ENCODE measurements around the gene CDH12. TPM values are rescaled to one million over a fixed set of nuclear protein-coding genes. Genes with fewer than 3 reads are reported as not detected.

The CDH12 gene
- total RNA-seq, 1 experiment from 2014 or later, result not detected

- H3K27me3 ChIP-seq (ENCODE audit: insufficient read depth, low read length), result no peaks in the 10 kb centered on the region
- Mint-ChIP-seq H3K9me3 (no peaks in the 10 kb centered on the region), H3K27ac (no peak overlapping the region), H3K27me3 (ENCODE audit: low read depth) (no peaks in the 10 kb centered on the region), H3K36me3 (ENCODE audit: insufficient read depth in 1 of 3, low read depth in 3 of 3) (no peaks in the 10 kb centered on the region), H3K4me3 (no peak overlapping the region), H3K4me1 (no peaks in the 10 kb centered on the region)
- H3K79me1 ChIP-seq (ENCODE audit: insufficient read depth, low read depth, low read length, poor library complexity, severe bottlenecking), result no peaks in the 10 kb centered on the region
- no peak for DNase-seq
- H3K14ac ChIP-seq (ENCODE audit: insufficient read depth, low read length), result no peak overlapping the region
- no peak overlapping the region for H2BK5ac ChIP-seq (ENCODE audit: insufficient read length, low read length)
- TF ChIP-seq, protein P1, sequence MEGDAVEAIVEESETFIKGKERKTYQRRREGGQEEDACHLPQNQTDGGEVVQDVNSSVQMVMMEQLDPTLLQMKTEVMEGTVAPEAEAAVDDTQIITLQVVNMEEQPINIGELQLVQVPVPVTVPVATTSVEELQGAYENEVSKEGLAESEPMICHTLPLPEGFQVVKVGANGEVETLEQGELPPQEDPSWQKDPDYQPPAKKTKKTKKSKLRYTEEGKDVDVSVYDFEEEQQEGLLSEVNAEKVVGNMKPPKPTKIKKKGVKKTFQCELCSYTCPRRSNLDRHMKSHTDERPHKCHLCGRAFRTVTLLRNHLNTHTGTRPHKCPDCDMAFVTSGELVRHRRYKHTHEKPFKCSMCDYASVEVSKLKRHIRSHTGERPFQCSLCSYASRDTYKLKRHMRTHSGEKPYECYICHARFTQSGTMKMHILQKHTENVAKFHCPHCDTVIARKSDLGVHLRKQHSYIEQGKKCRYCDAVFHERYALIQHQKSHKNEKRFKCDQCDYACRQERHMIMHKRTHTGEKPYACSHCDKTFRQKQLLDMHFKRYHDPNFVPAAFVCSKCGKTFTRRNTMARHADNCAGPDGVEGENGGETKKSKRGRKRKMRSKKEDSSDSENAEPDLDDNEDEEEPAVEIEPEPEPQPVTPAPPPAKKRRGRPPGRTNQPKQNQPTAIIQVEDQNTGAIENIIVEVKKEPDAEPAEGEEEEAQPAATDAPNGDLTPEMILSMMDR (conservative IDR thresholded peaks at IDR 0.05), result no peak
- H2AFZ ChIP-seq (ENCODE audit: low read length), result no peak overlapping the region
- H3T11ph ChIP-seq (ENCODE audit: low read length), result no peak overlapping the region
- no peak overlapping the region for H2BK12ac ChIP-seq (ENCODE audit: insufficient read length, low read depth, low read length)
- H2BK120ac ChIP-seq (ENCODE audit: low read depth, low read length, poor library complexity, severe bottlenecking), result no peak overlapping the region
- no peak overlapping the region for H3K4me2 ChIP-seq (ENCODE audit: insufficient read depth, insufficient read length, low read length)
- no peak overlapping the region for H4K91ac ChIP-seq (ENCODE audit: insufficient read length, low read depth, low read length)
- no peak overlapping the region for H4K5ac ChIP-seq (ENCODE audit: insufficient read length, low read depth, low read length)
- no peak overlapping the region for H3K9ac ChIP-seq (ENCODE audit: extremely low read depth, insufficient read length, low read length)
- no peak overlapping the region for H3K27ac ChIP-seq (ENCODE audit: insufficient read length, low read depth, low read length)
- no CpG with 5 or more reads among the region's 4 CpGs for WGBS (ENCODE audit: extremely low coverage, insufficient read length, low lambda C conversion rate)
- no peaks in the 10 kb centered on the region for H3K4me1 ChIP-seq (ENCODE audit: insufficient read depth, low read length)
- no peak overlapping the region for H3K18ac ChIP-seq (ENCODE audit: insufficient read length, low read depth, low read length)
- no peak overlapping the region for H3K56ac ChIP-seq (ENCODE audit: insufficient read length, low read depth, low read length)
- H3K79me2 ChIP-seq (ENCODE audit: insufficient read depth, low read length), result no peaks in the 10 kb centered on the region
- no peak overlapping the region for H3K4ac ChIP-seq (ENCODE audit: low read depth, low read length)
- no peak overlapping the region for H2BK20ac ChIP-seq (ENCODE audit: low read depth, low read length, poor library complexity, severe bottlenecking)
- H2AK5ac ChIP-seq (ENCODE audit: insufficient read length, low read length), result no peak overlapping the region
- no peak overlapping the region for H3K23ac ChIP-seq (ENCODE audit: insufficient read length, low read depth, low read length)
- H2BK15ac ChIP-seq (ENCODE audit: low read depth, low read length), result no peak overlapping the region
- no peaks in the 10 kb centered on the region for H4K20me1 ChIP-seq (ENCODE audit: control insufficient read depth, insufficient read depth, insufficient read length)
- no peak overlapping the region for H4K8ac ChIP-seq (replicated peaks; ENCODE audit: insufficient read length, low read depth, low read length)
- H3K23me2 ChIP-seq (ENCODE audit: insufficient read length, low read depth, low read length, poor library complexity, severe bottlenecking), result no peaks in the 10 kb centered on the region
- no peaks in the 10 kb centered on the region for H3K9me3 ChIP-seq (ENCODE audit: control insufficient read depth, low read depth, low read length)
These were observed 303.1 kb downstream of the CDH12 start for GRCh38 chr5:22549876-22550671.
